Suppressor macrophage (primary cell): Measurements from ENCODE around the gene FAXC.
"Not testable (repeated sequence)": the region's sequence is repeated elsewhere in the genome, so short reads cannot be mapped to it uniquely, and the experiment has no call there.

Source experiments
- DNase-seq, 4 experiments: peaks; one replicate each; pipeline ENCODE4 v3.0.0-alpha.2; 2020 to 2022

The FAXC gene

GRCh38 chr6:99285881-99286280 is 63.6 kb downstream of the FAXC start:
- no peak for DNase-seq

DNA sequence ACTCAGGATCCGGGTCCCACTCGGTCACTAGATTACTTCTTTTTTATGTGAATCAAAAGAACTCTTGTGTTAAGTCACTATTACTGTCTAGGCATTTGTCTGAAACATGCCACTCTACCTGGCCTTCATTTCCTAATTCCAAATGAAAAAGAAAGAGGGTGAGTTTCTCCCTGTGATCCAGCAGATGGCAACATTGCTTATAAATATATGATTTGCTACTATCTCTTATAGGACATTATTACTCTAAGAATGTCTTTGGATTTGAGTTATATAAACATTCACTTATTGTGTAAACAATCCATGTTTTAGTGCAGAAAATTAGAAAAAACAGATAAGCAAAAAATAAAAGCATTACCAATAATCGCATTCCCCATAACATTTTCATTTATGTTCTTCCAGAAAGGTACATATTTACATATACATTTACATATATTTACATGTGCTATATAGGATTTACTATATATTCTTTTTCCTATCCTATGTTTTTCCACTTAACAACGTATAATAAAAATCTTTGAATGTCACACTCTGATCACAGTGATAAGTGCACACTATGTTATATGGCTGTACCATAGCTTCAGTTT is 66.9 kb downstream of the FAXC start:
- DNase-seq, result peak in 2 of 4 experiments; percentile 4 to 5

GRCh38 chr6:99276747-99277146 is 72.7 kb downstream of the FAXC start:
- no peak for DNase-seq

DNA sequence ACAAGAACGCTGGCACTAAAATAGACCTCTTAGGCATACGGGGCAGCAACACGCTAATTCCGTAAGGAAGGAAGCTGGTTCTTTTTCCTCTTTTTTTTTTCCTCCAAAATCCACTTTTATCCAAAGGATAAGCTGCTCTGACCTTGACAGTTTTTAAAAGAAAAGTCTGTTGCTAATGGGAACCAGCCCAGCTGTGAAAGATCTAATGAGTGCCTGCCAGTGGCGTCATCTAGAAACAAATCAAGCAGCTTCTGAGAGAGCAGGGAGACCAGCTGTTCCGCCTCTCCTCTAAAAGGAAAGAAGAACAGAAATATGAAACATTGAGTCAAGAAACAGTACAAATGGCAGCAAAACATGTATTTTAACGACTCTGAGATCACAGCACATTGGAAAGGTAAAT is 78.6 kb downstream of the FAXC start:
- no peak for DNase-seq

DNA sequence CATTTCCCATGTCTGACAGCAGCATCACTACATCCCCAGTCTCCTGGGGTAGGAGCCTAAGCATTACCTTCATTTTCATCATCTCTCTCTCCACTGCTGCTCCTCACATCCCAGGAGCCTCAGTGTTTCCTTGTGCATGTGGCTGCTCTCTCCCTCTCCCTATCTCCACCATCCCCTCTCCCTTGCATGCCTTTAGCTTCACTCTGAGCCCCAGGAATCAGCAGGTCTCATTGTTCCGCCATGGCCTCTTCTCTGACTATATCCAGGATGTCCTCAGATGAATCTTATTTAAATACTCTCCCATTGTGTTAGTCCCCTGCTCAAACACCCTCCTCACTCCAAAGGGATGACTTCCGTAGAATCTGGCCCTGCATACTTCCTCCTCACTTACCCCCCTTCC is 79.4 kb downstream of the FAXC start:
- no peak for DNase-seq

- no peak for DNase-seq
Measured at GRCh38 chr6:99269207-99269606, 80.3 kb downstream of the FAXC start.

DNA sequence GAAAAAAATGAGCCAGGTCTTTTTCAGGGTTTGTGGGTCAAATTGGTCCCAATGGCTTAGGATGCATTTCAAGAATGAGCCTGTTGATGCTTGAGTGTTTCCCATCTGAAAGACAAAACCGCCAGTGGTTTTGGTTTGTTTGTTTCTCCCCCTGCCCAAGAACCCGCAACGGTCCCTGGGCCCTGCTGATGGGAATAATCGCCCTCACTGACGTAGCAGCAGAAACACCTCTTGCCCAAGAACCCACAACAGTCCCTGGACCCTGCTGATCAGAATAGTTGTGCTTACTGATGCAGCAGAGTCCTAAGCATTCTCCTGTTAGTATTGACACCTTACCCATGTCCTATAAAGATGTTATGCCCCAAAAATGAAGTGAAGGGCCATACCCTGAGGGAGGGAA is 82.5 kb downstream of the FAXC start:
- DNase-seq, result not testable (repeated sequence)

DNA sequence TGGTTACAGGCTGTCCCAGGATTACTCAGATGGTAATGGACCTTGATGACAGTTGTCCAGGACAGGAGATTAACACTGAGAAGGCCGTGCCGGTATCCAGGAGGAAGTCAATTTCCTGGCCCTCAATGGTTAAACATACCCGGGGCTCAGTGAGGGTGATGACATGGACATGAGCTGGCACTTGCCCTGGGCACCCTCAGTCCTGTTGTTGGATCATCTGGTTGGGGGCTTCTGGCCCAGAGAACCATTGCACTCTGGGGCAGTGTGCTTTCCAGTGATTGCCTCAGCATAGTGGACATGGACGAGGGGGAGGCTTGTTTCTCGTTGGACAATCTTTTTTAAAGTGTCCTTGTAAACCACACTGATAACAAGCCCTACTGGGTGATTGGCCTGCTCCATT is 84.0 kb downstream of the FAXC start:
- DNase-seq, result not testable (repeated sequence)

- no peak for DNase-seq
Measured at GRCh38 chr6:99254616-99255550, 94.6 kb downstream of the FAXC start.

DNA sequence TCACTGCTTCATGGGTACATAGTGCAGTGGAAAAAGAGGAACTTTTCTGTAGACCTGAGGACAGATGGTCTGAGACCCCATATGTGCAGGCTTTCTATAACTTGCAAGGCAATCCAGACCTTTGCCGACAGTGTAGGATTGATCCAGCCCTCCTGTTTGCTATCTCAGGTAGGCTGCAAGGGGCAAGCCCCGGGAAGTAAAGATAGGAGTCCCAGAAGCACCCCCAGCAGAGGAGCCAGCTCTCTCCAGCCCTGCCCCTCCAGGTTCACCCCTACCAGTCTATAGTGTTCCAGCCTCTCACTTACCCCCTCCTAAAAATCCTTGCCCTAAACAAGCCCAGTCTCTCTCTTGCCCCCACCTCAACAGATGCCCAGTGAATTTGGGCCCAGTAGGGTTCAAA is 96.2 kb downstream of the FAXC start:
- DNase-seq, result no peak

GRCh38 chr6:99252421-99252820 is 97.1 kb downstream of the FAXC start:
- no peak for DNase-seq

GRCh38 chr6:99250476-99250875 is 99.0 kb downstream of the FAXC start:
- DNase-seq, result no peak

- no peak for DNase-seq
Measured at GRCh38 chr6:99246602-99247001, 102.9 kb downstream of the FAXC start.

DNA sequence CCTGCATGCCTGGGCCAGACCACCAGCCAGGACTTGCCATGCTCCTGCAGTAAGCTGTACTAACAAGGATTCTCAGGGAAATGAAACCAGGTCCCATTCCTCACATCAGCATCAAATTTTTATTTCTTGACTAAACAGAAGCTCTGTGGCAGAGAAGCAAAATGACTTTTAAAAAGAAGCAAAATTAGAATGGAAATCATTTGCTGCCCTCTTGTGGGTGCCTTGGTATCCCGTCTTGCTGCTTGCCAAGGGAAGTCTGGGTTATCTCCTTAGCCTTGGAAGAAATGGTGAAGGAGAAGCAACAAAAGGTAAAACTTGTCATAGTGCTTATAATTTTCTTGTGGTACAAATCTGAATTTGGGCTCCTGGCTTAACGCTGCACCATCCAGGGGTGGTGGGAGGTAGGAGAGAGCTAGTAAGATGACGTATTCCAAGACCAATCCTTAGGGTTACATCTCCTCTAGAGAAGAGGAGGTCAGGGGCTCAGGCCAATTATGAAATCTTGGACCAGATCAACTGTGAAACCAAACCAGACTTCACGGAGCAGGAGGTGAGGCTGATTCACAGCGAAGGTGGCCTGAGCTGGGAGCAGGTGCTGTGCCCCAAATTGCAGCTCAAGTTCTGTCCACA is 107.5 kb downstream of the FAXC start:
- no peak for DNase-seq

DNA sequence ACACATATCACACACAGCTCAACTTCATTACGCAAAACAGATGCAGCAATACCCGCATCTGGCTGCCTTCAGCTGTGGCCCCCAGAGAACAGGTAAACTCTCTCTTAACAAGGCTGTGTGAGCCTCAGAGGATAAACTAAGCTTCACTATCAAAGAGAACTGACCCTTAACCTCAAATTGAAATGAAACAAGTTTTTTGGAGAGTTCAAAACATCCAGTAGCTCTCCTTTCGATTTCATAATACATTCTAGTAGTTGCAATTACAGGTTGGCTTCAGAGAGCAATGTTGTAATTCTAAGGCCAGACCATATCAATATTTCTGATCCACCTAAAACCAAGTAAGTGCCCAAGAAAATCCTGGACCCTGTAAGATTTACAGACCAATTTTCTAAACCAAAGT is 113.5 kb downstream of the FAXC start:
- DNase-seq, result no peak

DNA sequence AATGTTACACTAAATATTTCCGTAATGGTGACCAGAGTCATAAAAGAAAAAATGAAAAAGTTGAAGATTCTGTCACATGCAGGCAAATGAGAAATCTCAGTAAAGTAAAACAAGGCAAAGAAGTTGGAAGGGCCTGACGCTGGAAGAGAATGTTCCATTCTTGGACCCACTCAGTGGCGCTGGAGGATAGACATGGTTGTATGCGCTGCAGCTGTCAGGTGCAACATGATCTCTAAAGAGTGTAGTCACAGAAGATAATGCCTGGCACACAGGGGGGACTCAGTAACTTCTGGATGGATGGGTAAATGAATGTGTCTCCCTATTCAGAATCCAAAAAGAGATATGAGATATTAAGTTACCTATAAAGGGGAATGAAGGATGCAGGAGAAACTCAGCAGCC is 116.3 kb downstream of the FAXC start:
- no peak for DNase-seq

DNA sequence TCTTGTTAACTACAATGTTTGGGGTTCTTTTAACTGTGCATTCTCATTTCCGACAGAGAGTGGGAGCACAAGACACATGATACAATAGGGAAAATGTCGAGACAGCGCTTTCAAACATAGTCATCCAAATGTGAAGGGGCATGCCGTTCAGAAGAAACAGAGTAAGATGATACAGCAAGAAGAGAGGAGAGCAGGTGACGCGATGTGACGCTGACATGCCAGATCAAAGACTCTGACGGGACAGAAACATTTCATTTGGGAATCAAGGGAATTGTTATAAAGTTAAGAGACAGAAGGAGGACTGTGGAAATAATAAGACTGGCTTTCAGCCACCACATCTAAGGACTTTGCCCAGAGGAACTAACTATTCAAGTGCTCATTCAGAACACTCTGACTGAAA is 117.4 kb downstream of the FAXC start:
- DNase-seq, result no peak

DNA sequence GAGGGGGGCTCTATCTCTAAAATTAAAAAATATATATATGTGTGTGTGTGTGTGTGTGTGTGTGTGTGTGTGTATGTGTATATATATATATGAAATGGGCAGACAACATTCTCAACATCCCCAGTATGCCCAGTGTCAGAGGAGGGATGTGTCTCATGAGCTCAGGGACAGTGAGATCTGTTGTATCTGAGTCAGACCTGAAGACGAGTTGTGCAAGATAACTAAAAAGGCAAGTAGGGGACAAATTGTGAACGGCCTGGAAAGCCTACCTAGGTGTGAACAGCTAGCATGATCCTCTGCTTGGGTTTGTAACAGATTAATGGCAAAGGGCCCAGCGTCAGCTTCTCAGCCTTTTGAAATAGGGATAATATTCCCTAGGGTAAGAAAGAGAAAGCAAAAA is 124.3 kb downstream of the FAXC start:
- no peak for DNase-seq
